Medulla oblongata (tissue), 1 donor: Measurements from ENCODE around the gene TRABD2A.

ENCODE experiments used
- DNase-seq: peaks from one replicate; pipeline ENCODE4 v3.0.0-alpha.2; 2015; ENCODE audit errors: extremely low spot score

Gene TRABD2A

GRCh38 chr2:84904717-84905174 is 23.9 kb upstream of the TRABD2A start:
- DNase-seq: no peak

GRCh38 chr2:84904151-84904550 is 23.3 kb upstream of the TRABD2A start:
- no peak for DNase-seq

GRCh38 chr2:84902526-84902925 is 21.6 kb upstream of the TRABD2A start:
- no peak for DNase-seq

GRCh38 chr2:84901593-84902120 is 20.8 kb upstream of the TRABD2A start:
- DNase-seq: no peak

- no peak for DNase-seq
These were observed 20.1 kb upstream of the TRABD2A start for GRCh38 chr2:84900971-84901370.

GRCh38 chr2:84899304-84900204 is 18.7 kb upstream of the TRABD2A start:
- no peak for DNase-seq

GRCh38 chr2:84897773-84898172 is 16.9 kb upstream of the TRABD2A start:
- DNase-seq: no peak

GRCh38 chr2:84896567-84896966 is 15.7 kb upstream of the TRABD2A start:
- no peak for DNase-seq

- DNase-seq: no peak
These were observed 14.1 kb upstream of the TRABD2A start for GRCh38 chr2:84894758-84895520.

GRCh38 chr2:84894131-84894586 is 13.3 kb upstream of the TRABD2A start:
- no peak for DNase-seq

- no peak for DNase-seq
These were observed 10.6 kb upstream of the TRABD2A start for GRCh38 chr2:84891355-84892010.

- DNase-seq: no peak
These were observed 8.4 kb upstream of the TRABD2A start for GRCh38 chr2:84889332-84889731.

- peak; percentile 78 for DNase-seq
These were observed 7.8 kb upstream of the TRABD2A start for GRCh38 chr2:84888401-84889276.

GRCh38 chr2:84886791-84887190 is 5.9 kb upstream of the TRABD2A start:
- DNase-seq: no peak

GRCh38 chr2:84885111-84885510 is 4.2 kb upstream of the TRABD2A start:
- no peak for DNase-seq

GRCh38 chr2:84884449-84884848 is 3.6 kb upstream of the TRABD2A start:
- no peak for DNase-seq

GRCh38 chr2:84882775-84883550 is 2.1 kb upstream of the TRABD2A start:
- no peak for DNase-seq

- no peak for DNase-seq
These were observed 1.5 kb upstream of the TRABD2A start for GRCh38 chr2:84882414-84882738.

- DNase-seq: peak; percentile 90
These were observed 913 bp upstream of the TRABD2A start for GRCh38 chr2:84881581-84882413.

- no peak for DNase-seq
These were observed 564 bp downstream of the TRABD2A start for GRCh38 chr2:84880395-84880644.
